Upper lobe of left lung (tissue), 6 donors: ENCODE measurements around the gene FRY. TPM values are rescaled to one million over a fixed set of nuclear protein-coding genes. Genes with fewer than 3 reads are reported as not detected.
"Not testable (repeated sequence)": the region's sequence is repeated elsewhere in the genome, so short reads cannot be mapped to it uniquely, and the experiment has no call there.

ENCODE experiments used
- ATAC-seq, 2 donors: fragments of 200-7000 bp; cut with Tn5 transposase; one replicate each; pipeline ENCODE4 v1.9.1; 2022; ENCODE audit warnings: mild to moderate bottlenecking in 2 of 2, moderate library complexity in 2 of 2; ENCODE audit not compliant: low FRiP score in 2 of 2
- DNase-seq, 2 donors: peaks; one replicate each; pipeline ENCODE4 v3.0.0-alpha.2; 2019 to 2020
- H3K27ac ChIP-seq, 4 donors: fragments of 200-600 bp; sonication (generic); one replicate each; pipeline ENCODE4 v1.5.1; 2016 to 2019
- H3K27me3 ChIP-seq, 4 donors: fragments of 200-600 bp; sonication (generic); one replicate each; pipeline ENCODE4 v1.5.1; 2017 to 2019
- H3K36me3 ChIP-seq, 4 donors: fragments of 200-600 bp; sonication (generic); one replicate each; pipeline ENCODE4 v1.5.1; 2016 to 2019
- H3K4me1 ChIP-seq, 4 donors: fragments of 200-600 bp; sonication (generic); one replicate each; pipeline ENCODE4 v1.5.1; 2018 to 2019
- H3K4me3 ChIP-seq, 4 donors: fragments of 200-600 bp; sonication (generic); one replicate each; pipeline ENCODE4 v1.5.1; 2017 to 2019; ENCODE audit warnings: mild to moderate bottlenecking in 2 of 4, moderate library complexity in 1 of 4
- H3K9me3 ChIP-seq, 4 donors: fragments of 200-600 bp; sonication (generic); one replicate each; pipeline ENCODE4 v1.5.1; 2018 to 2019
- EP300 ChIP-seq, 4 donors: sonication (generic); formaldehyde crosslinking; IDR thresholded peaks; one replicate each; pipeline ENCODE4 v1.5.1; 2017; ENCODE audit warnings: antibody characterized with exemption in 4 of 4, control low read depth in 2 of 4
- POLR2A ChIP-seq, 4 donors: fragments of 450-650 bp; IDR thresholded peaks; one replicate each; pipeline ENCODE4 v1.5.1; 2016 to 2017; ENCODE audit warnings: antibody characterized with exemption in 4 of 4, mild to moderate bottlenecking in 2 of 4
- POLR2AphosphoS5 ChIP-seq, 2 donors: sonication (generic); formaldehyde crosslinking; IDR thresholded peaks; one replicate each; pipeline ENCODE4 v1.5.1; 2017; ENCODE audit warnings: antibody characterized with exemption in 2 of 2
- WGBS, 2 donors: methylation state at CpG; one replicate each; pipeline ENCODE4 v1.1.5; 2017 to 2018; 5-methylcytosine and 5-hydroxymethylcytosine counted together
- total RNA-seq, 6 donors: library from RNA; depleted of rRNA in 4 of 6; stranded (reverse); fragments of >200 nt in 4 of 6; gene quantifications; one replicate each; pipeline versions ENCODE4 v1.1.0 to v1.2.1, GENCODE V29; 2016 to 2021
- TF ChIP-seq, protein P1 (sequence below), 6 experiments: fragments of 450-650 bp in 4 of 6; fragments of 200-600 bp in 2 of 6; sonication (generic) in 2 of 6; IDR thresholded peaks; one replicate each; pipeline ENCODE4 v1.5.1; 2016 to 2019; ENCODE audit warnings: antibody characterized with exemption in 6 of 6
- donor health status: DM: no; HTN: no; CAD: no; lungs with moderate emphysema.
- donor health status: DM: no; HTN: yes; CAD: no; lungs with severe emphysema.

Gene FRY
- 10 to 100 TPM; 58.3 to 88.9 (median 65.8) TPM for total RNA-seq

DNA sequence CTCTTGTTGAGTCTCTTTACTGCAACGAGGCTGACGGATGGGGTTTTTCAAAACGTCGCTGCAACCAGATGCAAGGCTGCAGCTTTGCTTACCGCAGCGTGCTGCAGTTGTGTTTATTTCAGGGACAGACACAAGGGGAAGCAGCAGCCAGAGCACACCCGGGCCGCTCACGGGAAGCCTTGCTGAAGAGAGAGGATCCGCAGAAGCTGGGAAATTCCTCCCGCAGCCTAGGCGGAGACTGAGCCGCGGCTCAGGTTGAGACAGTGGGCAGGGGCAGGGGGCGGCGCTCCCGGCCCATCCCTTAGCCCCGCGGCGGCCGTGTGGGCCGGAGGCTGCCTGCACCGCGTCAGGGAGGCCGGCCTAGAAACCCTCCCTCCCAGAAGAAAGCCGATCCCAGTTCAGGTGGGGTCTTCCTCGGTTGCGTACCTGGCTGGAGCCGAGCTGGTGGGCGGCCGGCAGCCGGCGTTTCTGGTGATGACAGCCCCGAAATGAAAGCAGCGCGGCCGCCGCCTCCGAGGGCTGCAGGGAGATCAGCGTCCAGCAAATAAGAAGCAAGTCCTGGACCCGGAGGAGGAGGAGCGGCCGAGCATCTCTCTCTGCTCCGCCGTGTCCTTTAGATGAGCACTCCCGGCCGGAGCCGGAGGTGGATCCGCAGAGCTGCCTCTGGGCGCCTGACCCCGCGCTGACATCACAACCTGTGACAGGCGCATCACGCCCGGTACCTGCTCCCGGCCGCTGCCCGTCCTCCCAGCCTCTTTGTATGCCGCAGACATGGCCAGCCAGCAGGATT, at the start of gene FRY:
Gene FRY, plus strand, starts transcription at position 750 of the 790 bp plus-strand sequence. Its CDS starts 22 bp downstream, at position 772.
- peak within 1 kb of the TSS; percentile 59 to 84 (median 76) for H3K27ac ChIP-seq
- H3K36me3 ChIP-seq, result no peaks in the 10 kb centered on the region
- TF ChIP-seq, protein P1, sequence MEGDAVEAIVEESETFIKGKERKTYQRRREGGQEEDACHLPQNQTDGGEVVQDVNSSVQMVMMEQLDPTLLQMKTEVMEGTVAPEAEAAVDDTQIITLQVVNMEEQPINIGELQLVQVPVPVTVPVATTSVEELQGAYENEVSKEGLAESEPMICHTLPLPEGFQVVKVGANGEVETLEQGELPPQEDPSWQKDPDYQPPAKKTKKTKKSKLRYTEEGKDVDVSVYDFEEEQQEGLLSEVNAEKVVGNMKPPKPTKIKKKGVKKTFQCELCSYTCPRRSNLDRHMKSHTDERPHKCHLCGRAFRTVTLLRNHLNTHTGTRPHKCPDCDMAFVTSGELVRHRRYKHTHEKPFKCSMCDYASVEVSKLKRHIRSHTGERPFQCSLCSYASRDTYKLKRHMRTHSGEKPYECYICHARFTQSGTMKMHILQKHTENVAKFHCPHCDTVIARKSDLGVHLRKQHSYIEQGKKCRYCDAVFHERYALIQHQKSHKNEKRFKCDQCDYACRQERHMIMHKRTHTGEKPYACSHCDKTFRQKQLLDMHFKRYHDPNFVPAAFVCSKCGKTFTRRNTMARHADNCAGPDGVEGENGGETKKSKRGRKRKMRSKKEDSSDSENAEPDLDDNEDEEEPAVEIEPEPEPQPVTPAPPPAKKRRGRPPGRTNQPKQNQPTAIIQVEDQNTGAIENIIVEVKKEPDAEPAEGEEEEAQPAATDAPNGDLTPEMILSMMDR (IDR thresholded peaks at IDR 0.05), result no peak
- peak in 1 of 4 donors; percentile 25 for TF ChIP-seq POLR2A (IDR thresholded peaks at IDR 0.05)
- peaks cover 0 to 32% (median 11%) of the 10 kb centered on the region in 4 donors for H3K4me1 ChIP-seq
- peak; percentile 82 to 90 for DNase-seq
- ATAC-seq, result peak; percentile 75 to 92
- H3K9me3 ChIP-seq, result no peaks in the 10 kb centered on the region
- peak within 1 kb of the TSS; percentile 58 to 78 (median 68) for H3K4me3 ChIP-seq
- WGBS, 2 donors, result 1% methylated on average over 34 to 44 of the region's 59 CpGs
- no peaks in the 10 kb centered on the region for H3K27me3 ChIP-seq

DNA sequence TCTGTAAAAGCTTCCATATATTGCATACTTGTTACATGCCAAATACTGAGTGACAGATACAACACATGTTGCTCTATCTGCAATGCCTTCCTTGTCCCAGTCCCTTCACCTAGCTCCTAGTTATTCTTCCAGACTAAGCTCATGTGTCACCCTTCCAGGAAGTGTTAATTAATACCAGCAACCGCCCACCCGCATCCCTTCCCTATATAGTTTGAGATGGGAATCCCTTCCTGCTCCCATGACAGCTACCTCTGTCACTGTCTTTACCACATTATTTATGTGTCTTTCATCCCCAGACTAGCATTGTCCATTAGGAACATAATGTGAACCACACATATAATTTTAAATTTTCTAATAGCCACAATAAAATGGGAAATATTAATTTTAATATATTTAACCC, 49.5 kb upstream of the FRY start:
- no peak overlapping the region for H3K27ac ChIP-seq
- TF ChIP-seq POLR2AphosphoS5 (IDR thresholded peaks at IDR 0.05) (no peak), POLR2A (IDR thresholded peaks at IDR 0.05) (no peak), EP300 (IDR thresholded peaks at IDR 0.05) (no peak)
- TF ChIP-seq, protein P1 (IDR thresholded peaks at IDR 0.05), result no peak
- H3K4me1 ChIP-seq, result peaks cover 0 to 6% (median 0%) of the 10 kb centered on the region in 4 donors
- H3K4me3 ChIP-seq, result no peak overlapping the region
- H3K9me3 ChIP-seq, result no peaks in the 10 kb centered on the region
- H3K36me3 ChIP-seq, result no peaks in the 10 kb centered on the region
- ATAC-seq (no peak), DNase-seq (no peak)
- H3K27me3 ChIP-seq, result no peaks in the 10 kb centered on the region
- WGBS, 2 donors, result 74 to 78% methylated on average over 2 of the region's 2 CpGs

DNA sequence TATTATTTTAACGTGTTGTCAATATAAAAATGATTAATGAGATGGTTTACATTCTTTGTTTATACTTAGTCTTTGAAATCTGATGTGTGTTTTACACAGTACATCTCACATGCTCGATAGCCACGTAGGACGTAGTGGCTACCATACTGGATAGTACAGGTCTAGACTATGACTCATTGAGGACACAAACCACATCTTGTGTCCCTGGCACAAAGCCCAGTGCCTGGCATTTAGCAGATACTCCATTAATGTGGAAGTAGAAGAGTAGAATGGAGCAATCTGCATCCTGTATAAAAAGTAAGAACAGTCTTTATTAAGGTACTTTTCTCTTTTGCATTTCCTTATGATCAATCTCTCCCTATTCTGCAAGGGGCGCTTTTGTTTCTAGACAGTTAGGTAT, 49.0 kb upstream of the FRY start:
- peak in 1 of 2 donors; percentile 84 for ATAC-seq
- 47 to 57% methylated on average over 5 of the region's 5 CpGs for WGBS, 2 donors
- Histone ChIP-seq H3K36me3 (no peaks in the 10 kb centered on the region), H3K4me3 (no peak overlapping the region), H3K27me3 (no peaks in the 10 kb centered on the region), H3K27ac (no peak overlapping the region), H3K9me3 (no peaks in the 10 kb centered on the region), H3K4me1 (peaks cover 0 to 6% (median 0%) of the 10 kb centered on the region in 4 donors)
- DNase-seq, result peak in 1 of 2 donors; percentile 92
- TF ChIP-seq POLR2AphosphoS5 (IDR thresholded peaks at IDR 0.05), result peak in 1 of 2 donors; percentile 15
- peak in 1 of 4 donors; percentile 58 for TF ChIP-seq EP300 (IDR thresholded peaks at IDR 0.05)
- TF ChIP-seq, protein P1 (IDR thresholded peaks at IDR 0.05), result no peak
- TF ChIP-seq POLR2A (IDR thresholded peaks at IDR 0.05), result no peak

DNA sequence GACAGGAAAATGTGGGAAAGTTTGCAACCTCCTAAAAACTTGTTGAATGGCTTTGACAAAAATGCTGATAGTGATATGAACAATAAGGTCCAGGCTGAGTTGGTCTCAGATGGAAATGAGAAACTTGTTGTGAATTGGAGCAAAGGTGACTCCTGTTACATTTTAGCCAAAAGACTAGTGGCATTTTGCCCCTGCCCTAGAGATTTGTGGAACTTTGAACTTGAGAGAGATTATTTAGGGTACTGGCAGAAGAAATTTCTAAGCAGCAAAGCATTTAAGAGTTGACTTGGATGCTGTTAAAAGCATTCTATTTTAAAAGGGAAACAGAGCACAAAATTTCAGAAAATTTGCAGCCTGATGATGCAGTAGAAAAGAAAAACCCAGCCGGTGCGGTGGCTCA, 47.9 kb upstream of the FRY start:
- H3K27ac ChIP-seq, H3K27me3 ChIP-seq, H3K4me1 ChIP-seq, H3K9me3 ChIP-seq, DNase-seq, H3K4me3 ChIP-seq, ATAC-seq, H3K36me3 ChIP-seq: not testable (repeated sequence)
- WGBS, 2 donors, result 97 to 98% methylated on average over 2 of the region's 2 CpGs

DNA sequence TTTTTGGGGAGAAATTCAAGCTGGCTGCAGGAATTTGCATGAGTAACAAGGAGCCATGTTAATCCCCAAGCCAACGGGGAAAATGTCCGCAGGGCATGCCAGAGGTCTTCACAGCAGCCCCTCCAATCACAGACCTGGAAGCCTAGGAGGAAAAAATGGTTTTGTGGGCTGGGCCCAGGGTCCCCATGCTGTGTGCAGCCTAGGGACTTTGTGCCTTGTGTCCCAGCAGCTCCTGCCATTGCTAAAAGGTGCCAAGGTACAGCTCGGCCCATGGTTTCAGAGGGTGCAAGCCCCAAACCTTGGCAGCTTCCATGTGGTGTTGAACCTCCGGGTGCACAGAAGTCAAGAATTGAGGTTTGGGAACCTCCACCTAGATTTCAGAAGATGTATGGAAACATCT, 47.2 kb upstream of the FRY start:
- DNase-seq, H3K9me3 ChIP-seq, ATAC-seq, H3K27ac ChIP-seq, H3K4me3 ChIP-seq, H3K4me1 ChIP-seq, H3K36me3 ChIP-seq, H3K27me3 ChIP-seq: not testable (repeated sequence)
- WGBS, 2 donors, result 96 to 100% methylated on average over 3 to 4 of the region's 4 CpGs
